BLaER1 treated with 17β-estradiol and CSF1 and Interleukin-3, amounts not matched to agents 10 nM and 100 nM (cell line): ENCODE data around the gene DPM3.
"Not testable (repeated sequence)": the region's sequence is repeated elsewhere in the genome, so short reads cannot be mapped to it uniquely, and the experiment has no call there.

Source experiments
- H3K27ac ChIP-seq, 11 experiments: shearing (Covaris generic); formaldehyde crosslinking; 2 replicates each; pipeline ENCODE4 v1.8.1; 2022
- H3K27me3 ChIP-seq, 11 experiments: shearing (Covaris generic); formaldehyde crosslinking; 2 replicates each; pipeline ENCODE4 v1.8.1; 2022
- H3K36me3 ChIP-seq, 11 experiments: shearing (Covaris generic); formaldehyde crosslinking; 2 replicates each; pipeline ENCODE4 v1.8.1; 2022
- H3K4me1 ChIP-seq, 10 experiments: shearing (Covaris generic); formaldehyde crosslinking; 2 replicates each; pipeline ENCODE4 v1.8.1; 2022
- H3K4me2 ChIP-seq, 11 experiments: shearing (Covaris generic); formaldehyde crosslinking; 2 replicates each; pipeline ENCODE4 v1.8.1; 2022
- H3K4me3 ChIP-seq, 10 experiments: shearing (Covaris generic); formaldehyde crosslinking; 2 replicates each; pipeline ENCODE4 v1.8.1; 2022
- H3K9ac ChIP-seq, 11 experiments: shearing (Covaris generic); formaldehyde crosslinking; 2 replicates each; pipeline ENCODE4 v1.8.1; 2022
- H3K9me3 ChIP-seq, 11 experiments: shearing (Covaris generic); formaldehyde crosslinking; replicated peaks in 1 of 11; 2 replicates each; pipeline ENCODE4 v1.8.1; 2022
- H4K20me1 ChIP-seq, 11 experiments: shearing (Covaris generic); formaldehyde crosslinking; 2 replicates each; pipeline ENCODE4 v1.8.1; 2022
- Cebpa-rat ChIP-seq, 11 experiments: shearing (Covaris generic); IDR thresholded peaks; 2 replicates each; pipeline ENCODE4 v1.8.1; 2022

DPM3 gene

DNA sequence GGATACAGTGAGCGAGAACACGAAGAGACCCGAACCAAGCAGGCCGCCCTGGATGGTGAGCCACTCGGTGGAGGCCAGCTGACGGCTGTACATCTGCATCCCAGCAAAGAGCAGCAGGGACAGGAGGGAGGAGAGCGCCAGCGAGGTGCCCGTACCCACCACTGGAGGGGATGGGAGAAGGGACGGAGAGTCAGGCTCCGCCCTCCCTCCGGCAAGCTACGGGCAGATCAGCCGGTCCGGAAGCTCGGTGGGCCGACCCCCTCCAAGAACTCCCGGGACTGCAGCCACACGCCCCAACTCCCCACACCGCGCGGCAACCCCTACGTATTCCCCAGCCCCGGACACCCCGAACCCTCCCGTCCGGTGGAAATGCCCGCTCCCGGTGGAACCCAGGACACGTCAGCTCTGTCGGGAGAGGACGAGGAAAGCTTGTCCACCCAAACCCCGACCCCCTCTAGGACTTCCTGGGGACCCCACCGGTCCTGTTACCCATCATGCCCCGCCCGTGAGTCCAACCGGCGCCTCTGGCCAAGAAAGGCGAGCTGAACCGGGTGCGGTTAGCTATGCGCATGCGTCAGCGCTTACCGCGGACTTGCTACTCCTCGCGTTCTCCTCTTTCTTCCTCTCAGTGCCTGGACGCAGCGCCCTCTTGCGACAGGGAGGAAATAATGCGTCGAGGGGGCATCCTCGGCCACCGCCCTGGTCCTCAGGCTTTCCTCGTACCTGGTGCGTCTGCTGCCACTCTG, 32.6 kb upstream of the DPM3 start, which contains the start of gene KRTCAP2:
KRTCAP2 (minus strand) TSS at position 573 of the 746 bp plus-strand sequence; CDS start at position 493, 80 bp downstream.
- peak within 1 kb of the TSS; percentile 86 to 97 (median 92) for H3K9ac ChIP-seq
- TF ChIP-seq Cebpa-rat (IDR thresholded peaks at IDR 0.05), result no peak
- H3K4me2 ChIP-seq, result peak within 1 kb of the TSS; percentile 90 to 99 (median 97)
- peak within 1 kb of the TSS; percentile 84 to 95 (median 91) for H3K27ac ChIP-seq
- H3K36me3 ChIP-seq, result peaks cover 37 to 50% (median 43%) of the 10 kb centered on the region in 11 experiments
- no peaks in the 10 kb centered on the region for H3K27me3 ChIP-seq
- no peaks in the 10 kb centered on the region for H3K9me3 ChIP-seq
- peak within 1 kb of the TSS; percentile 73 to 93 (median 84) for H3K4me3 ChIP-seq
- peaks cover 0 to 21% (median 0%) of the 10 kb centered on the region in 11 experiments; a peak in 5 of 22 replicates for H4K20me1 ChIP-seq
- peaks cover 47 to 68% (median 62%) of the 10 kb centered on the region in 10 experiments for H3K4me1 ChIP-seq

DNA sequence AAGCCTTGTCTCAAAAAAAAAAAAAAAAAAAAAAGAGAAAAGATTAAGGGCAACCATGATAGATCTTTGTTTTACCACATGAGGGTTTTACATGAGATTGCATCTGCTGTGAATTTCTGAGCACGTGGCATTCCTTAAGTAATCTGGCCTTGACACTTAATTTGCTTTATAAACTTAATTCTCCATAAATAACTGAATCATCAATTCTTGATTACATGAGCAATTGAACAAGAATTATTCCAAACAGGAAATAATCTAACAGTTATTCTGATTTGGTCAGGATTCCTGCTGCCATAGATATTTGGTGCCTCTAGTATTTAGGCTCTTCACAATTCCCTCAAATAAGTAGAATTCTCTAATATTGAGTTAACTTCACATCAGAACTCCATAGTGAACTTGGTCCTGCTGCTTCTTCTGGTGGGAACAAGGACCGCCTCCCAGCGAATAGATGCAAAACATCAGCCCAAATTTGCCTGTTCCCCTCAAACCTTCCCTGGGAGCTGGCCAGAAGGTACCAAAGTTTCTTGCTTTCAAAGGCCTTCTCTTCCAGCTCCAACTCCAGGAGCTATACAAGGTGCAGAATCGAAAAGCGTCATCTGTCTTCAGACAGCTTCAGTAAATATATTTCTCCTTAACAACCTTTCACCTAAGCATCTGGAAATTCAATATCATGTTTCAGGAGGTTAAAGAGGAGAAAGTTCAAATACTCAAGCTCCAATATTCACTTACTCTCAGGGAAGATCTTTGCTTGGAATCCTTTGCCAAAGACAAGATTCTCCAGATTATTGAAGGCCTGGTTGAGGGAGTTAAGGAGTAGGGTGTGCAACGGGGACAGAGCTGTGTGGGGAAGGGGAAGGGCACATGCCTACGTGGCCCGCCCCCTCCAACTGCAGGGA, 31.8 kb upstream of the DPM3 start:
- Histone ChIP-seq H3K27me3 (no peaks in the 10 kb centered on the region), H3K4me3 (peak overlapping the region; percentile 73 to 93 (median 84)), H3K9me3 (no peaks in the 10 kb centered on the region), H3K9ac (peak overlapping the region; percentile 86 to 97 (median 92)), H3K4me2 (peak overlapping the region; percentile 90 to 99 (median 97)), H3K27ac (peak overlapping the region; percentile 84 to 95 (median 91); a peak in 20 of 22 replicates), H3K36me3 (peaks cover 29 to 42% (median 35%) of the 10 kb centered on the region in 11 experiments), H3K4me1 (peaks cover 45 to 67% (median 62%) of the 10 kb centered on the region in 10 experiments), H4K20me1 (peaks cover 0 to 21% (median 0%) of the 10 kb centered on the region in 11 experiments; a peak in 5 of 22 replicates)
- no peak for TF ChIP-seq Cebpa-rat (IDR thresholded peaks at IDR 0.05)

DNA sequence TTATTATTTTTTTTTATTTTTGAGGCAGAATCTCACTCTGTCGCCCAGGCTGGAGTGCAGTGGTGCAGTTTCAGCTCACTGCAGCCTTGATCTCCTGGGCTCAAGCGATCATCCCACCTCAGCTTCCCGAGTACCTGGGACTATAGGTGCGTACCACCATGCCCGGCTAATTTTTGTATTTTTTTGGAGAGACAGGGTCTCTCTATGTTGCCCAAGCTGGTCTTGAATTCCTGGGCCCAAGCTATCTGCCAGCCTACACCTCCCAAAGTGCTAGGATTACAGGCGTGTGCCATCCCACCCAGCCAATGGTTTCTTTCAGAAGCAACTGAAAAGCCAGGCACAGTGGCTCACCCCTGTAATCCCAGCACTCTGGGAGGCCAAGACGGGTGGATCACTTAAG, 30.5 kb upstream of the DPM3 start:
- Histone ChIP-seq H3K9ac (peak overlapping the region in 9 of 11 experiments; percentile 9 to 95 (median 92); a peak in 11 of 22 replicates), H3K36me3 (peaks cover 26 to 37% (median 31%) of the 10 kb centered on the region in 11 experiments), H3K4me2 (0 out of 22 replicates have a peak overlapping the region, but pooled peaks of 1 of the 11 experiments have one; percentile 98), H3K4me1 (peaks cover 43 to 66% (median 61%) of the 10 kb centered on the region in 10 experiments), H3K4me3 (no peak overlapping the region), H4K20me1 (peaks cover 0 to 21% (median 0%) of the 10 kb centered on the region in 11 experiments; a peak in 5 of 22 replicates), H3K27ac (no peak overlapping the region), H3K9me3 (no peaks in the 10 kb centered on the region), H3K27me3 (no peaks in the 10 kb centered on the region)
- TF ChIP-seq Cebpa-rat (IDR thresholded peaks at IDR 0.05), result no peak

DNA sequence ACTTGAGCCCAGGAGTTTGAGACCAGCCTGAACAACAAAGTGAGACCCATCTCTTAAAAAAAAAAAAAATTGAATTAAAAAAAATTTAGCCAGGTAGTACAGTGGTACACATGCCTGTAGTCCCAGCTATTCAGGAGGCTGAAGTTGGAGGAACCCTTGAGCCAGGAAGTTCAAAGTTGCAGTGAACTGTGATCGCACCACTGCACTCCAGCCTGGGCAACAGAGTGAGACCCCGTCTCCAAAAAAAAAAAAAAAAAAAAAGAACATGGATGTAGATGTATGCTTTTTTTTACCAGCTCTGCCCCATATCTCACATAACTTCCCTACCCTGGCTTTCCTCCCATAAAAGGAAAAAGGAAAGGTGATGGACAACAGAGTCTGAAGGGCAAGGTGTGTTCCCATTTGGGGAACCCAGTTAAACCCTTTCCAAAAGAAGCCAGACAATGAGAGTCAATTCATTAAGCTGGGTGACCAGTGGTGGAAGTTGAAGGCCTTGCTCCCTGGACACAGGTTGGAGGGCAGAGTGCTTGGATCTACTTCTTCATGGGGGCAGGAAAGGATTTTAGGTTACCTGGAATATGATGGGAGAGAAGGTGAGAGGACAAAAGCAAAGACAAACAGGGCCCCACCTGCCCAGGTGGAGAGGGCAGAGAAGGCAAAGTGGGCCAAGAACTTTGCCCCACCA, 29.9 kb upstream of the DPM3 start:
- Histone ChIP-seq H3K4me1 (peaks cover 38 to 66% (median 61%) of the 10 kb centered on the region in 10 experiments), H4K20me1 (peaks cover 0 to 21% (median 0%) of the 10 kb centered on the region in 11 experiments; a peak in 5 of 22 replicates), H3K4me3 (no peak overlapping the region), H3K27ac (no peak overlapping the region), H3K27me3 (no peaks in the 10 kb centered on the region), H3K9ac (peak overlapping the region in 5 of 11 experiments; percentile 26 to 95 (median 92); a peak in 2 of 22 replicates), H3K36me3 (peaks cover 26 to 37% (median 31%) of the 10 kb centered on the region in 11 experiments), H3K9me3 (no peaks in the 10 kb centered on the region), H3K4me2 (no peak overlapping the region)
- no peak for TF ChIP-seq Cebpa-rat (IDR thresholded peaks at IDR 0.05)

DNA sequence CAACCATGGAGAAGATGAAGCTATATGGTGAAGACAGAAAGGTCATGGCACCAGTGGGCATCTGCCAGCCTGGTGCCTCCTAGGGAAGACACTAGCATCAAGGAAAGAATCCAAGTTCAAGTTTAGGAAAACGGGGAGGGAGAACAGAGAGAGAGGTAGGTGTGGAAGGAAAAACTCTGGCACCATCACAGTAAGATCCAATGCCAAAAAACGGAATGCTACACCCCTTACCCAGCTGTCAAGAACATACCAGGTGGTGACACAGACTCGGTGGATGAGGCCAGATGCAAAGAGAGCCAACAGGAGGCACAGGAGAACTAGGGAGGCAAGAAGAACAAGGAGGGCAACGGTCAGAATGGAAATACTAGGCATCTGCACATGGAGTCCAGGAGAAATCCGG, 29.2 kb upstream of the DPM3 start:
- H3K36me3 ChIP-seq, result peaks cover 26 to 37% (median 31%) of the 10 kb centered on the region in 11 experiments
- H3K27me3 ChIP-seq, result no peaks in the 10 kb centered on the region
- H3K4me2 ChIP-seq, result no peak overlapping the region
- H3K9ac ChIP-seq, result peak overlapping the region in 1 of 11 experiments; percentile 29; a peak in 1 of 22 replicates
- no peak overlapping the region for H3K4me3 ChIP-seq
- peaks cover 3 to 5% (median 4%) of the 10 kb centered on the region in 11 experiments; a peak in 13 of 22 replicates for H3K9me3 ChIP-seq
- peaks cover 32 to 63% (median 56%) of the 10 kb centered on the region in 10 experiments for H3K4me1 ChIP-seq
- no peak for TF ChIP-seq Cebpa-rat (IDR thresholded peaks at IDR 0.05)
- no peak overlapping the region for H3K27ac ChIP-seq
- peaks cover 0 to 21% (median 0%) of the 10 kb centered on the region in 11 experiments; a peak in 5 of 22 replicates for H4K20me1 ChIP-seq

DNA sequence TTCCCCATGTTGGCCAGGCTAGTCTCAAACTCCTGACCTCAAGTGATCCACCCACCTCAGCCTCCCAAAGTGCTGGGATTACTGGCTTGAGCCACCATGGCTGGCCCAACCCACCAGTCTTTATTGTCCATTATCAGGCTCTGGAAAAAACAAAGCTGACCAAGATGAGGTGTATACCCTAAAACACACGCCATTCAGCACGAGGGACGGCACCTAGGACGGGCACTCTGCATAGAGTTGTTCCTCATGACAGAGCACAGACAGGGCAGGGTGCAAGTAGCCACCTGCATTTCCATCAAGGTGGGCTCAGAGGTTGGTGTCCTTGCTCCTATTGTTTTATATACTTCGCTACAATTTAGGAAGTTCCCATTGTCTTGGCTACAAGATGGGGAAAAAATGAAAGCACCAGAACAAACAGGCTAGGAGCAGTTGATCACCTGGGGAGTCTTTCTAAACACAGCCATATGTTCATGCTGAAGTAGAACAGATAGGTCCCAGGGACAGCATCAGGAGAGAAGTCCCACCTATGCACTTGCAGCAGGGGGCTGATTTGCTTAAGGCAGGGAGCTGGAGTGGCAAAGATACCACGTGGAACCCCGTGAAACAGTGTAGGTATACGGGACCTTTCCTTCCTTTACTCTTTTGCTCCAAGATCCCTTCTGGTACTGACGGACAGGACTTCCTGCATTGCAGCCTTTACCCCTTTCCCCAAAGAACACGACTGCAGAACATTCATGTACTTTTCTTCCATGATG, 28.3 kb upstream of the DPM3 start:
- peaks cover 32 to 57% (median 52%) of the 10 kb centered on the region in 10 experiments for H3K4me1 ChIP-seq
- H3K9me3 ChIP-seq, result peaks cover 6 to 11% (median 9%) of the 10 kb centered on the region in 11 experiments; a peak in 13 of 22 replicates
- peaks cover 0 to 21% (median 0%) of the 10 kb centered on the region in 11 experiments; a peak in 5 of 22 replicates for H4K20me1 ChIP-seq
- H3K36me3 ChIP-seq, result peaks cover 26 to 37% (median 31%) of the 10 kb centered on the region in 11 experiments
- no peaks in the 10 kb centered on the region for H3K27me3 ChIP-seq
- no peak for TF ChIP-seq Cebpa-rat (IDR thresholded peaks at IDR 0.05)
- peak overlapping the region in 6 of 11 experiments; percentile 79 to 94 (median 88); a peak in 5 of 22 replicates for H3K4me2 ChIP-seq
- H3K4me3 ChIP-seq, result no peak overlapping the region
- no peak overlapping the region for H3K9ac ChIP-seq
- H3K27ac ChIP-seq, result no peak overlapping the region

DNA sequence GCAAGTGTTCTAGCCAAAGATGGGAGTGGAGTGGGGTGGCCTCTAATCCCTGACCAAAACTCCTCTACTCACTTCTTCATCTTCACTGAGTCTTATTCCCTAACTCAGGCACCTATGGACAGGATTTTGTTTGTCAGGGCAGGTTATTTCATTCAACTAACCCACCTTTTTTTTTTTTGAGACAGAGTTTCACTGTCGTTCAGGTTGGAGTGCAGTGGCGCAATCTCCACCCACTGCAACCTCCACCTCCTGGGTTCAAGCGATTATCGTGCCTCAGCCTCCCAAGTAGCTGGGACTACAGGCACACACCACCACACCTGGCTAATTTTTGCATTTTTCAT, 27.7 kb upstream of the DPM3 start:
- Histone ChIP-seq H3K9me3 (peaks cover 6 to 11% (median 9%) of the 10 kb centered on the region in 11 experiments; a peak in 13 of 22 replicates), H3K4me2 (peak overlapping the region; percentile 79 to 97 (median 89); a peak in 18 of 22 replicates), H3K4me1 (peaks cover 32 to 52% (median 47%) of the 10 kb centered on the region in 10 experiments), H3K4me3 (peak overlapping the region in 1 of 10 experiments; percentile 49; a peak in 1 of 20 replicates), H3K27ac (peak overlapping the region in 2 of 11 experiments; percentile 87 to 92; a peak in 3 of 22 replicates), H4K20me1 (peaks cover 0 to 21% (median 0%) of the 10 kb centered on the region in 11 experiments; a peak in 5 of 22 replicates), H3K9ac (peak overlapping the region in 4 of 11 experiments; percentile 40 to 72 (median 66); a peak in 2 of 22 replicates), H3K36me3 (peaks cover 26 to 37% (median 31%) of the 10 kb centered on the region in 11 experiments)
- not testable (repeated sequence) for H3K27me3 ChIP-seq
